NCI-H510A treated with DMSO at 0.1 percent for 48 hours (cell line): ENCODE measurements around the gene EIF4ENIF1.
"Not testable (repeated sequence)": the region's sequence is repeated elsewhere in the genome, so short reads cannot be mapped to it uniquely, and the experiment has no call there.

Source experiments
- DNase-seq: peaks from one replicate; lab custom pipeline; 2025; lab: John Stamatoyannopoulos, UW

Gene EIF4ENIF1

GRCh38 chr22:31493355-31493754 is 3.7 kb upstream of the EIF4ENIF1 start:
- not testable (repeated sequence) for DNase-seq

- no peak for DNase-seq
Measured at GRCh38 chr22:31492151-31492550, 2.5 kb upstream of the EIF4ENIF1 start.

GRCh38 chr22:31491218-31491962 is 1.7 kb upstream of the EIF4ENIF1 start:
- no peak for DNase-seq

GRCh38 chr22:31490496-31490925 is 869 bp upstream of the EIF4ENIF1 start:
- peak; percentile 39 for DNase-seq

GRCh38 chr22:31488988-31489617 is 539 bp downstream of the EIF4ENIF1 start:
- DNase-seq = no peak

- DNase-seq = no peak
Measured at GRCh38 chr22:31488346-31488883, 1.2 kb downstream of the EIF4ENIF1 start.

- no peak for DNase-seq
Measured at GRCh38 chr22:31486951-31487350, 2.7 kb downstream of the EIF4ENIF1 start.

GRCh38 chr22:31486369-31486768 is 3.3 kb downstream of the EIF4ENIF1 start:
- not testable (repeated sequence) for DNase-seq

GRCh38 chr22:31482470-31482869 is 7.2 kb downstream of the EIF4ENIF1 start:
- DNase-seq = not testable (repeated sequence)

- no peak for DNase-seq
Measured at GRCh38 chr22:31481129-31481528, 8.5 kb downstream of the EIF4ENIF1 start.

- DNase-seq = no peak
Measured at GRCh38 chr22:31477329-31477728, 12.3 kb downstream of the EIF4ENIF1 start.

GRCh38 chr22:31475800-31476199 is 13.8 kb downstream of the EIF4ENIF1 start:
- DNase-seq = no peak

- DNase-seq = no peak
Measured at GRCh38 chr22:31474743-31475142, 14.9 kb downstream of the EIF4ENIF1 start.

GRCh38 chr22:31465307-31465706 is 24.3 kb downstream of the EIF4ENIF1 start:
- DNase-seq = no peak

GRCh38 chr22:31461699-31462098 is 27.9 kb downstream of the EIF4ENIF1 start:
- no peak for DNase-seq

- DNase-seq = peak; percentile 32
Measured at GRCh38 chr22:31451709-31452571, 37.7 kb downstream of the EIF4ENIF1 start.

- no peak for DNase-seq
Measured at GRCh38 chr22:31449506-31449905, 40.1 kb downstream of the EIF4ENIF1 start.

- DNase-seq = no peak
Measured at GRCh38 chr22:31448382-31448781, 41.3 kb downstream of the EIF4ENIF1 start.

- DNase-seq = no peak
Measured at GRCh38 chr22:31447337-31447736, 42.3 kb downstream of the EIF4ENIF1 start.

GRCh38 chr22:31446767-31447166 is 42.9 kb downstream of the EIF4ENIF1 start:
- DNase-seq = no peak

- DNase-seq = no peak
Measured at GRCh38 chr22:31446208-31446607, 43.4 kb downstream of the EIF4ENIF1 start.

GRCh38 chr22:31445642-31446041 is 44.0 kb downstream of the EIF4ENIF1 start:
- DNase-seq = no peak
